ENCODE measurements around the gene DNAH3. TPM values are rescaled to one million over a fixed set of nuclear protein-coding genes. Genes with fewer than 3 reads are reported as not detected.
A peak's percentile ranks its signal among the peaks of the same experiment; 100 is the strongest.
"Not testable (repeated sequence)": the region's sequence is repeated elsewhere in the genome, so short reads cannot be mapped to it uniquely, and the experiment has no call there.

DNAH3 gene
- total and polyA plus RNA-seq, 2 experiments from 2014 or later = 0.70 to 1.3 TPM

DNA sequence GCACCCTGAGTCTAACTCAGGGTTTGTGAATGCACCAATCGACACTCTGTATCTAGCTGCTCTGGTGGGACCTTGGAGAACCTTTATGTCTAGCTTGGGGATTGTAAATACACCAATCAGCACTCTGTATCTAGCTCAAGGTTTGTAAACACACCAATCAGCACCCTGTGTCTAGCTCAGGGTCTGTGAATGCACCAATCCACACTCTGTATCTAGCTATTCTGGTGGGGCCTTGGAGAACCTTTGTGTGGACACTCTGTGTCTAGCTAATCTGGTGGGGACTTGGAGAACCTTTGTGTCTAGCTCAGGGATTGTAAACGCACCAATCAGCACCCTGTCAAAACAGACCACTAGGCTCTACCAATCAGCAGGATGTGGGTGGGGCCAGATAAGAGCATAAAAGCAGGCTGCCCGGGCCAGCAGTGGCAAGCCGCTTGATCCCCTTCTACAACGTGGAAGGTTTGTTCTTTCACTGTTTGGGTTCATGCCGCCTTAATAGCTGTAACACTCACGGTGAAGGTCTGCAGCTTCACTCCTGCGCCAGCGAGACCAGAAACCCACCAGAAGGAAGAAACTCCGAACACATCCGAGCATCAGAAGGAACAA, 2.6 kb upstream of the DNAH3 start:
- H3F3A ChIP-seq (replicated peaks; ENCODE audit: low read depth); H3K27ac ChIP-seq (ENCODE audit: low read depth); H3K4me2 ChIP-seq; H3K4me3 Mint-ChIP-seq; H3K27ac Mint-ChIP-seq; H3K36me3 ChIP-seq (ENCODE audit: insufficient read depth); H3K27me3 Mint-ChIP-seq (ENCODE audit: insufficient read depth, low read depth, poor library complexity); H3K4me1 Mint-ChIP-seq; H3K79me2 ChIP-seq (replicated peaks; ENCODE audit: insufficient read depth); ATAC-seq; H2AFZ ChIP-seq; H3K4me1 ChIP-seq (ENCODE audit: insufficient read depth); H3K36me3 Mint-ChIP-seq (ENCODE audit: low read depth); H3K9me3 Mint-ChIP-seq; H3K9me2 ChIP-seq (ENCODE audit: insufficient read depth); H4K20me1 ChIP-seq (replicated peaks; ENCODE audit: insufficient read depth): not testable (repeated sequence)
- DNase-seq (ENCODE audit: low spot score) = peak; percentile 21
- Histone ChIP-seq H3K27me3 (ENCODE audit: insufficient read depth) (peaks cover 15% of the 10 kb centered on the region), H3K4me3 (peak overlapping the region; percentile 45; the same call in 1 of the 2 replicates)

DNA sequence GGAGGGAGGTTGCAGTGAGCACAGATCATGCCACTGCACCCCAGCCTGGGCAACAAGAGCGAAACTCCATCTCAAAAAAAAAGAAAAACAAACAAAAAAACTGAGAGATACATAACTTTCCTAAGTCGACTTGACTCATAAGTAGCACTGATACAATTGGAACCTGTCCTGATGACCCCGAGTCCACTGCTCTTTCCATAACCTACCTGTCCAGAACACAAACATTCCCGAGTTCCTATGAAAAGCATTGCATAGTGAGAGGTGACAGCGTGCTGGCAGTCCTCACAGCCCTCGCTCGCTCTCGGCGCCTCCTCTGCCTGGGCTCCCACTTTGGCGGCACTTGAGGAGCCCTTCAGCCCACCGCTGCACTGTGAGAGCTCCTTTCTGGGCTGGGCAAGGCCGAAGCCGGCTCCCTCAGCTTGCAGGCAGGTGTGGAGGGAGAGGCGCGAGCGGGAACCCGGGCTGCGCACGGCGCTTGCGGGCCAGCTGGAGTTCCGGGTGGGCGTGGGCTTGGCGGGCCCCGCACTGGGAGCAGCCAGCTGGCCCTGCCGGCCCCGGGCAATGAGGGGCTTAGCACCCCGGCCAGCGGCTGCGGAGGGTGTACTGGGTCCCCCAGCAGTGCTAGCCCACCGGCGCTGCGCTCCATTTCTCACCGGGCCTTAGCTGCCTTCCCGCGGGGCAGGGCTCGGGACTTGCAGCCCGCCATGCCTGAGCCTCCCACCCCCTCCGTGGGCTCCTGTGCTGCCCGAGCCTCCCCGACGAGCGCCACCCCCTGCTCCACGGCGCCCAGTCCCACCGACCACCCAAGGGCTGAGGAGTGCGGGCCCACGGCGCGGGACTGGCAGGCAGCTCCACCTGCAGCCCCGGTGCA, 1.7 kb upstream of the DNAH3 start:
- H3K4me3 Mint-ChIP-seq; H3F3A ChIP-seq (replicated peaks; ENCODE audit: low read depth); H3K27me3 Mint-ChIP-seq (ENCODE audit: insufficient read depth, low read depth, poor library complexity); H3K27me3 ChIP-seq (ENCODE audit: insufficient read depth); H3K36me3 ChIP-seq (ENCODE audit: insufficient read depth); H3K79me2 ChIP-seq (replicated peaks; ENCODE audit: insufficient read depth); H3K36me3 Mint-ChIP-seq (ENCODE audit: low read depth); H3K27ac Mint-ChIP-seq; H3K9me3 Mint-ChIP-seq; H3K4me1 Mint-ChIP-seq; H3K9me2 ChIP-seq (ENCODE audit: insufficient read depth); H4K20me1 ChIP-seq (replicated peaks; ENCODE audit: insufficient read depth); H3K4me1 ChIP-seq (ENCODE audit: insufficient read depth); ATAC-seq; H3K27ac ChIP-seq (ENCODE audit: low read depth): not testable (repeated sequence)
- Histone ChIP-seq H2AFZ (peak overlapping the region; percentile 98), H3K4me3 (peak overlapping the region; percentile 45), H3K4me2 (peak overlapping the region; percentile 74)
- peak; percentile 53 for DNase-seq (ENCODE audit: low spot score)
- TF ChIP-seq POLR2AphosphoS5 (IDR thresholded peaks at IDR 0.05; ENCODE audit: low read depth) = peak; percentile 37; the same call in 1 of the 2 replicates

DNA sequence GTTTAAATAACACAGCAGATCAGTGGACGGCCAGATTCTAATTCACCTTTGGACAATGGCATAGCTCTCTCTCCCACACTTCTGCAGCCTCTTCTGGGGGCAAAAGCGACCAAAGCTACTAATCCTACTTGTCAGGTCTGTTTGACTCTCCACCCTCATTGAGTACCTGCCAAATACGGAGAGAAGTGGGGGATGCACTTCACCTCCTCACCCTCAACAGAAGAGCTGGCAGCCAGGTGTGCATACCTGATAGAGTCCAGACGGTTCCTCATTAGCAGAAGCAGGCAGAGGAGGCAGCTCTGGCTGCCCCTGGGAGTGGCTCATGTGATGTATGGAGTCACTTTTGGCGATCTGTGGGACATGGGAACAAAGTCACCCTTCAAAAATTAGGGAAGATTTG, 4.9 kb downstream of the DNAH3 start:
- H3K9me3 Mint-ChIP-seq = peaks cover 9% of the 10 kb centered on the region; the same call in 1 of the 3 replicates
- DNase-seq (ENCODE audit: low spot score) = no peak
- H3K4me3 ChIP-seq = no peak overlapping the region
- H3K27ac Mint-ChIP-seq = no peak overlapping the region
- H3K4me2 ChIP-seq = no peak overlapping the region
- no peak overlapping the region for H2AFZ ChIP-seq
- no peaks in the 10 kb centered on the region for H3K4me1 Mint-ChIP-seq
- no peaks in the 10 kb centered on the region for H3K36me3 Mint-ChIP-seq (ENCODE audit: low read depth)
- no peak for ATAC-seq
- no peaks in the 10 kb centered on the region for H3F3A ChIP-seq (replicated peaks; ENCODE audit: low read depth)
- H4K20me1 ChIP-seq (replicated peaks; ENCODE audit: insufficient read depth) = no peaks in the 10 kb centered on the region
- H3K27me3 Mint-ChIP-seq (ENCODE audit: insufficient read depth, low read depth, poor library complexity) = peaks cover 6% of the 10 kb centered on the region
- H3K9me2 ChIP-seq (ENCODE audit: insufficient read depth) = no peaks in the 10 kb centered on the region
- H3K36me3 ChIP-seq (ENCODE audit: insufficient read depth) = no peaks in the 10 kb centered on the region
- H3K27me3 ChIP-seq (ENCODE audit: insufficient read depth) = no peaks in the 10 kb centered on the region
- H3K79me2 ChIP-seq (replicated peaks; ENCODE audit: insufficient read depth) = no peaks in the 10 kb centered on the region
- H3K4me3 Mint-ChIP-seq = no peak overlapping the region
- no peak overlapping the region for H3K27ac ChIP-seq (ENCODE audit: low read depth)
- no peaks in the 10 kb centered on the region for H3K4me1 ChIP-seq (ENCODE audit: insufficient read depth)
- TF ChIP-seq STAT1 (IDR thresholded peaks at IDR 0.05; ENCODE audit: unreplicated experiment) (no peak), CREB1 (CRISPR knock-in tag; IDR thresholded peaks at IDR 0.05; ENCODE audit: low read depth) (no peak)
- TF ChIP-seq, protein P1, sequence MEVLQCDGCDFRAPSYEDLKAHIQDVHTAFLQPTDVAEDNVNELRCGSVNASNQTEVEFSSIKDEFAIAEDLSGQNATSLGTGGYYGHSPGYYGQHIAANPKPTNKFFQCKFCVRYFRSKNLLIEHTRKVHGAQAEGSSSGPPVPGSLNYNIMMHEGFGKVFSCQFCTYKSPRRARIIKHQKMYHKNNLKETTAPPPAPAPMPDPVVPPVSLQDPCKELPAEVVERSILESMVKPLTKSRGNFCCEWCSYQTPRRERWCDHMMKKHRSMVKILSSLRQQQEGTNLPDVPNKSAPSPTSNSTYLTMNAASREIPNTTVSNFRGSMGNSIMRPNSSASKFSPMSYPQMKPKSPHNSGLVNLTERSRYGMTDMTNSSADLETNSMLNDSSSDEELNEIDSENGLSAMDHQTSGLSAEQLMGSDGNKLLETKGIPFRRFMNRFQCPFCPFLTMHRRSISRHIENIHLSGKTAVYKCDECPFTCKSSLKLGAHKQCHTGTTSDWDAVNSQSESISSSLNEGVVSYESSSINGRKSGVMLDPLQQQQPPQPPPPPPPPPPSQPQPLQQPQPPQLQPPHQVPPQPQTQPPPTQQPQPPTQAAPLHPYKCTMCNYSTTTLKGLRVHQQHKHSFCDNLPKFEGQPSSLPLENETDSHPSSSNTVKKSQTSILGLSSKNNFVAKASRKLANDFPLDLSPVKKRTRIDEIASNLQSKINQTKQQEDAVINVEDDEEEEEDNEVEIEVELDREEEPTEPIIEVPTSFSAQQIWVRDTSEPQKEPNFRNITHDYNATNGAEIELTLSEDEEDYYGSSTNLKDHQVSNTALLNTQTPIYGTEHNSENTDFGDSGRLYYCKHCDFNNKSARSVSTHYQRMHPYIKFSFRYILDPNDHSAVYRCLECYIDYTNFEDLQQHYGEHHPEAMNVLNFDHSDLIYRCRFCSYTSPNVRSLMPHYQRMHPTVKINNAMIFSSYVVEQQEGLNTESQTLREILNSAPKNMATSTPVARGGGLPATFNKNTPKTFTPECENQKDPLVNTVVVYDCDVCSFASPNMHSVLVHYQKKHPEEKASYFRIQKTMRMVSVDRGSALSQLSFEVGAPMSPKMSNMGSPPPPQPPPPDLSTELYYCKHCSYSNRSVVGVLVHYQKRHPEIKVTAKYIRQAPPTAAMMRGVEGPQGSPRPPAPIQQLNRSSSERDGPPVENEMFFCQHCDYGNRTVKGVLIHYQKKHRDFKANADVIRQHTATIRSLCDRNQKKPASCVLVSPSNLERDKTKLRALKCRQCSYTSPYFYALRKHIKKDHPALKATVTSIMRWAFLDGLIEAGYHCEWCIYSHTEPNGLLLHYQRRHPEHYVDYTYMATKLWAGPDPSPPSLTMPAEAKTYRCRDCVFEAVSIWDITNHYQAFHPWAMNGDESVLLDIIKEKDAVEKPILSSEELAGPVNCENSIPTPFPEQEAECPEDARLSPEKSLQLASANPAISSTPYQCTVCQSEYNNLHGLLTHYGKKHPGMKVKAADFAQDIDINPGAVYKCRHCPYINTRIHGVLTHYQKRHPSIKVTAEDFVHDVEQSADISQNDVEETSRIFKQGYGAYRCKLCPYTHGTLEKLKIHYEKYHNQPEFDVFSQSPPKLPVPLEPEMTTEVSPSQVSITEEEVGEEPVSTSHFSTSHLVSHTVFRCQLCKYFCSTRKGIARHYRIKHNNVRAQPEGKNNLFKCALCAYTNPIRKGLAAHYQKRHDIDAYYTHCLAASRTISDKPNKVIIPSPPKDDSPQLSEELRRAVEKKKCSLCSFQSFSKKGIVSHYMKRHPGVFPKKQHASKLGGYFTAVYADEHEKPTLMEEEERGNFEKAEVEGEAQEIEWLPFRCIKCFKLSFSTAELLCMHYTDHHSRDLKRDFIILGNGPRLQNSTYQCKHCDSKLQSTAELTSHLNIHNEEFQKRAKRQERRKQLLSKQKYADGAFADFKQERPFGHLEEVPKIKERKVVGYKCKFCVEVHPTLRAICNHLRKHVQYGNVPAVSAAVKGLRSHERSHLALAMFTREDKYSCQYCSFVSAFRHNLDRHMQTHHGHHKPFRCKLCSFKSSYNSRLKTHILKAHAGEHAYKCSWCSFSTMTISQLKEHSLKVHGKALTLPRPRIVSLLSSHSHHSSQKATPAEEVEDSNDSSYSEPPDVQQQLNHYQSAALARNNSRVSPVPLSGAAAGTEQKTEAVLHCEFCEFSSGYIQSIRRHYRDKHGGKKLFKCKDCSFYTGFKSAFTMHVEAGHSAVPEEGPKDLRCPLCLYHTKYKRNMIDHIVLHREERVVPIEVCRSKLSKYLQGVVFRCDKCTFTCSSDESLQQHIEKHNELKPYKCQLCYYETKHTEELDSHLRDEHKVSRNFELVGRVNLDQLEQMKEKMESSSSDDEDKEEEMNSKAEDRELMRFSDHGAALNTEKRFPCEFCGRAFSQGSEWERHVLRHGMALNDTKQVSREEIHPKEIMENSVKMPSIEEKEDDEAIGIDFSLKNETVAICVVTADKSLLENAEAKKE (CRISPR knock-in tag; IDR thresholded peaks at IDR 0.05) = no peak
- TF ChIP-seq, protein P2, sequence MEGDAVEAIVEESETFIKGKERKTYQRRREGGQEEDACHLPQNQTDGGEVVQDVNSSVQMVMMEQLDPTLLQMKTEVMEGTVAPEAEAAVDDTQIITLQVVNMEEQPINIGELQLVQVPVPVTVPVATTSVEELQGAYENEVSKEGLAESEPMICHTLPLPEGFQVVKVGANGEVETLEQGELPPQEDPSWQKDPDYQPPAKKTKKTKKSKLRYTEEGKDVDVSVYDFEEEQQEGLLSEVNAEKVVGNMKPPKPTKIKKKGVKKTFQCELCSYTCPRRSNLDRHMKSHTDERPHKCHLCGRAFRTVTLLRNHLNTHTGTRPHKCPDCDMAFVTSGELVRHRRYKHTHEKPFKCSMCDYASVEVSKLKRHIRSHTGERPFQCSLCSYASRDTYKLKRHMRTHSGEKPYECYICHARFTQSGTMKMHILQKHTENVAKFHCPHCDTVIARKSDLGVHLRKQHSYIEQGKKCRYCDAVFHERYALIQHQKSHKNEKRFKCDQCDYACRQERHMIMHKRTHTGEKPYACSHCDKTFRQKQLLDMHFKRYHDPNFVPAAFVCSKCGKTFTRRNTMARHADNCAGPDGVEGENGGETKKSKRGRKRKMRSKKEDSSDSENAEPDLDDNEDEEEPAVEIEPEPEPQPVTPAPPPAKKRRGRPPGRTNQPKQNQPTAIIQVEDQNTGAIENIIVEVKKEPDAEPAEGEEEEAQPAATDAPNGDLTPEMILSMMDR (conservative IDR thresholded peaks at IDR 0.05; ENCODE audit: low read depth in 2 of 2) = no peak
- TF ChIP-seq, protein P3, sequence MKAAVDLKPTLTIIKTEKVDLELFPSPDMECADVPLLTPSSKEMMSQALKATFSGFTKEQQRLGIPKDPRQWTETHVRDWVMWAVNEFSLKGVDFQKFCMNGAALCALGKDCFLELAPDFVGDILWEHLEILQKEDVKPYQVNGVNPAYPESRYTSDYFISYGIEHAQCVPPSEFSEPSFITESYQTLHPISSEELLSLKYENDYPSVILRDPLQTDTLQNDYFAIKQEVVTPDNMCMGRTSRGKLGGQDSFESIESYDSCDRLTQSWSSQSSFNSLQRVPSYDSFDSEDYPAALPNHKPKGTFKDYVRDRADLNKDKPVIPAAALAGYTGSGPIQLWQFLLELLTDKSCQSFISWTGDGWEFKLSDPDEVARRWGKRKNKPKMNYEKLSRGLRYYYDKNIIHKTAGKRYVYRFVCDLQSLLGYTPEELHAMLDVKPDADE (IDR thresholded peaks at IDR 0.05) = no peak

Data from GM23338 (cell line).